Adrenal gland (tissue), 12 donors: ENCODE results near the gene ADAMTS6. TPM values are rescaled to one million over a fixed set of nuclear protein-coding genes. Genes with fewer than 3 reads are reported as not detected.

Experiments
- DNase-seq, 7 donors: peaks; one replicate each; pipeline ENCODE4 v3.0.0-alpha.2; 2019 to 2020
- H3K27ac ChIP-seq, 5 donors: fragments of 200-600 bp; sonication (generic) in 4 of 5; 1 replicate in 3 of 5; 2 replicates in 2 of 5; pipeline versions ENCODE4 v1.5.1 to v1.8.0; 2016 to 2020; ENCODE audit warnings: mild to moderate bottlenecking in 1 of 5
- H3K27me3 ChIP-seq: fragments of 200-600 bp; 2 replicates; pipeline ENCODE4 v1.8.0; 2021
- H3K36me3 ChIP-seq, 2 donors: fragments of 200-600 bp; replicated peaks in 1 of 2; 1 replicate in 1 of 2; 2 replicates in 1 of 2; pipeline versions ENCODE4 v1.5.1 to v1.8.0; 2018 to 2022
- H3K4me1 ChIP-seq, 2 donors: fragments of 200-600 bp; replicated peaks in 1 of 2; 1 replicate in 1 of 2; 2 replicates in 1 of 2; pipeline versions ENCODE4 v1.5.1 to v1.8.0; 2018 to 2021
- H3K4me3 ChIP-seq, 4 donors: fragments of 200-600 bp; sonication (generic) in 3 of 4; one replicate each; pipeline ENCODE4 v1.5.1; 2016 to 2018
- H3K9me3 ChIP-seq, 3 donors: fragments of 200-600 bp; sonication (generic) in 1 of 3; replicated peaks in 1 of 3; 1 replicate in 2 of 3; 2 replicates in 1 of 3; pipeline versions ENCODE4 v1.5.1 to v1.8.0; 2016 to 2021
- POLR2A ChIP-seq, 2 donors: fragments of 450-650 bp; IDR thresholded peaks; one replicate each; pipeline ENCODE4 v1.6.1; 2017; ENCODE audit warnings: antibody characterized with exemption in 2 of 2, mild to moderate bottlenecking in 2 of 2, moderate library complexity in 1 of 2
- WGBS, 4 donors: extraction: QIAGEN DNeasy Blood & Tissue Kit in 2 of 4; methylation state at CpG; one replicate each; pipeline versions ENCODE4 v1.1.5 to v1.1.7; 2013 to 2017; 5-methylcytosine and 5-hydroxymethylcytosine counted together
- intact Hi-C, 2 donors: fragments of 100-400 bp; cut with DNase I; formaldehyde crosslinking; loops; one replicate each; pipeline versions ENCODE4 v1.14.1 to v1.15.0; 2022 to 2023
- polyA plus RNA-seq, 3 donors: library from polyadenylated mRNA; stranded (reverse); fragments of 200-250 nt in 2 of 3; fragments of 350-450 nt in 1 of 3; fragmentation: Illumina TruSeq in 1 of 3; extraction: RNeasy Lipid Tissue Mini Kit (QIAGEN cat#74804) in 1 of 3; gene quantifications; one replicate each; pipeline ENCODE4 v1.2.3, GENCODE V29; 2013 to 2014
- total RNA-seq, 9 donors: library from RNA; depleted of rRNA in 4 of 9; stranded (reverse); fragments of >200 nt in 4 of 9; fragments of 120-200 nt in 1 of 9; fragmentation: NEBNext Ultra II Directional in 1 of 9; extraction: Animal tissue kit (Norgen Biotek cat#: 25700) in 1 of 9; gene quantifications; one replicate each; pipeline versions ENCODE4 v1.1.0 to v1.2.4, GENCODE V29; 2013 to 2023
- TF ChIP-seq, protein P1 (sequence below), 6 experiments: fragments of 450-650 bp in 4 of 6; fragments of 200-600 bp in 2 of 6; sonication (generic) in 1 of 6; IDR thresholded peaks; 1 replicate in 5 of 6; 2 replicates in 1 of 6; pipeline versions ENCODE4 v1.5.1 to v1.8.0; 2016 to 2021; ENCODE audit warnings: antibody characterized with exemption in 6 of 6, mild to moderate bottlenecking in 2 of 6, moderate library complexity in 1 of 6
- donor health status: healthy with polysubstance abuse.
- donor health status: Bipolar disorder and iron deficiency.
- donor health status: DM: yes; HTN: yes; CAD: no.
- donor health status: DM: no; HTN: no; CAD: no.
- donor health status: DM: no; HTN: no; CAD: no.
- donor health status: DM: yes; HTN: yes; CAD: no.

The ADAMTS6 gene
- total and polyA plus RNA-seq, 12 donors, result 0.24 to 11.9 (median 0.89) TPM

DNA sequence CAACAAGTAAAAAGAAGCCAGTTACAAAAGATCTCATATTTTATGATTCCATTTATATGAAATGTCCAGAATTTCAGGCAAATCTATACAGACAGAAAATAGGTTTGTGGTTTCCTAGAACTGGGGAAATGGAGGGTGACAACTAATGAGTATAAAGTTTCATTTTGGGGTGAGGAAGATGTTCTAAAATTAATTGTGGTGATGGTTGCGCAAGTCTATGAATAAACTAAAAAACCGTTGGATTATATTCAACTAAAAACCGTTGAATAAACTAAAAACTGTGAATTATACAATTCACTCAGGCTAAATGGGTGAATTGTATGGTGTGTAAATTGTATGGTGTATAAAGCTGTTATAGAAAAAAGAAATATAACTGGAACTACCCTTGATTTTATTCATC lies 47.6 kb downstream of the ADAMTS6 start:
- Histone ChIP-seq H3K27me3 (no peaks in the 10 kb centered on the region), H3K4me1 (no peaks in the 10 kb centered on the region), H3K27ac (no peak overlapping the region), H3K4me3 (no peak overlapping the region), H3K9me3 (no peaks in the 10 kb centered on the region), H3K36me3 (no peaks in the 10 kb centered on the region)
- WGBS, 4 donors, result 75 to 87% (median 85%) methylated on average over 3 of the region's 3 CpGs
- intact Hi-C loops, result no loop called here
- TF ChIP-seq, protein P1, sequence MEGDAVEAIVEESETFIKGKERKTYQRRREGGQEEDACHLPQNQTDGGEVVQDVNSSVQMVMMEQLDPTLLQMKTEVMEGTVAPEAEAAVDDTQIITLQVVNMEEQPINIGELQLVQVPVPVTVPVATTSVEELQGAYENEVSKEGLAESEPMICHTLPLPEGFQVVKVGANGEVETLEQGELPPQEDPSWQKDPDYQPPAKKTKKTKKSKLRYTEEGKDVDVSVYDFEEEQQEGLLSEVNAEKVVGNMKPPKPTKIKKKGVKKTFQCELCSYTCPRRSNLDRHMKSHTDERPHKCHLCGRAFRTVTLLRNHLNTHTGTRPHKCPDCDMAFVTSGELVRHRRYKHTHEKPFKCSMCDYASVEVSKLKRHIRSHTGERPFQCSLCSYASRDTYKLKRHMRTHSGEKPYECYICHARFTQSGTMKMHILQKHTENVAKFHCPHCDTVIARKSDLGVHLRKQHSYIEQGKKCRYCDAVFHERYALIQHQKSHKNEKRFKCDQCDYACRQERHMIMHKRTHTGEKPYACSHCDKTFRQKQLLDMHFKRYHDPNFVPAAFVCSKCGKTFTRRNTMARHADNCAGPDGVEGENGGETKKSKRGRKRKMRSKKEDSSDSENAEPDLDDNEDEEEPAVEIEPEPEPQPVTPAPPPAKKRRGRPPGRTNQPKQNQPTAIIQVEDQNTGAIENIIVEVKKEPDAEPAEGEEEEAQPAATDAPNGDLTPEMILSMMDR (IDR thresholded peaks at IDR 0.05), result no peak
- TF ChIP-seq POLR2A (IDR thresholded peaks at IDR 0.05), result no peak
- DNase-seq, result no peak

GRCh38 chr5:65426656-65427055 lies 55.1 kb downstream of the ADAMTS6 start:
- Histone ChIP-seq H3K4me1 (no peaks in the 10 kb centered on the region), H3K9me3 (no peaks in the 10 kb centered on the region), H3K36me3 (no peaks in the 10 kb centered on the region), H3K27ac (no peak overlapping the region), H3K4me3 (no peak overlapping the region), H3K27me3 (no peaks in the 10 kb centered on the region)
- intact Hi-C loops, result no loop called here
- no peak for DNase-seq
- TF ChIP-seq POLR2A (IDR thresholded peaks at IDR 0.05), result no peak
- TF ChIP-seq, protein P1 (IDR thresholded peaks at IDR 0.05), result no peak

- Histone ChIP-seq H3K9me3 (no peaks in the 10 kb centered on the region), H3K4me3 (no peak overlapping the region), H3K27ac (no peak overlapping the region), H3K4me1 (no peaks in the 10 kb centered on the region), H3K36me3 (no peaks in the 10 kb centered on the region), H3K27me3 (no peaks in the 10 kb centered on the region)
- intact Hi-C loops, result no loop called here
- 72 to 81% (median 77%) methylated on average over 1 of the region's 1 CpG for WGBS, 4 donors
- no peak for DNase-seq
- TF ChIP-seq POLR2A (IDR thresholded peaks at IDR 0.05), result no peak
- TF ChIP-seq, protein P1 (IDR thresholded peaks at IDR 0.05), result no peak
Measured at GRCh38 chr5:65423623-65424022, 58.1 kb downstream of the ADAMTS6 start.

DNA sequence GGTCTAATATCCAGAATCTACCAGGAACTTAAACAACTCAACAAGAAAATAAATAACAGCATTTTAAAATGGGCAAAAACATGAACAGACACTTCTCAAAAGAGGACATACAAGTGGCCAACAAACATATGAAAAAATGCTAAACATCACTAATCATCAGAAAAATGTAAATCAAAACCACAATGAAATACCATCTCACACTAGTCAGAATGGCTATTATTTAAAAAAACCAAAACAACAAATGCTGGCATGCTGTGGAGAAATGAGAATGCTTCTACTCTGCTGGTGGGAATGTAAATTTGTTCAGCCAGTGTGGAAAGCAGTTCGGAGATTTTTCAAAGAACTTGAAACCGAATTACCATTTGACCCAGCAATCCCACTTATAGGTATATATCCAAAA lies 63.1 kb downstream of the ADAMTS6 start:
- H3K27me3 ChIP-seq, result no peaks in the 10 kb centered on the region
- intact Hi-C loops, result no loop called here
- no peaks in the 10 kb centered on the region for H3K4me1 ChIP-seq
- H3K36me3 ChIP-seq, result no peaks in the 10 kb centered on the region
- WGBS, 4 donors, result 84 to 100% (median 97%) methylated on average over 2 of the region's 2 CpGs
- TF ChIP-seq POLR2A (IDR thresholded peaks at IDR 0.05), result no peak
- TF ChIP-seq, protein P1 (IDR thresholded peaks at IDR 0.05), result no peak
- H3K27ac ChIP-seq, result no peak overlapping the region
- DNase-seq, result no peak
- H3K4me3 ChIP-seq, result no peak overlapping the region
- H3K9me3 ChIP-seq, result peaks cover 0 to 2% (median 0%) of the 10 kb centered on the region in 3 donors
